Measurements from ENCODE around the gene ABLIM1.

The ABLIM1 gene

GRCh38 chr10:114437473-114438292 lies 220.4 kb downstream of the ABLIM1 start:
- DNase-seq = no peak

- DNase-seq = no peak
Measured at GRCh38 chr10:114436941-114437340, 221.1 kb downstream of the ABLIM1 start.

- no peak for DNase-seq
Measured at GRCh38 chr10:114432566-114433093, 225.4 kb downstream of the ABLIM1 start.

GRCh38 chr10:114431414-114432135 lies 226.5 kb downstream of the ABLIM1 start:
- no peak for DNase-seq

- no peak for DNase-seq
Measured at GRCh38 chr10:114430688-114431413, 227.2 kb downstream of the ABLIM1 start.

GRCh38 chr10:114429581-114430335 lies 228.3 kb downstream of the ABLIM1 start:
- DNase-seq = no peak

- no peak for DNase-seq
Measured at GRCh38 chr10:114427124-114427852, 230.8 kb downstream of the ABLIM1 start.

GRCh38 chr10:114426476-114426875 lies 231.6 kb downstream of the ABLIM1 start:
- DNase-seq = no peak

GRCh38 chr10:114420811-114421485 lies 237.1 kb downstream of the ABLIM1 start:
- no peak for DNase-seq

- DNase-seq = no peak
Measured at GRCh38 chr10:114418109-114418508, 240.0 kb downstream of the ABLIM1 start.

- no peak for DNase-seq
Measured at GRCh38 chr10:114412907-114413797, 244.9 kb downstream of the ABLIM1 start.

- DNase-seq = no peak
Measured at GRCh38 chr10:114408968-114409444, 249.1 kb downstream of the ABLIM1 start.

GRCh38 chr10:114408112-114408967 lies 249.7 kb downstream of the ABLIM1 start:
- no peak for DNase-seq

- DNase-seq = no peak
Measured at GRCh38 chr10:114406455-114406854, 251.6 kb downstream of the ABLIM1 start.

GRCh38 chr10:114405011-114405350 lies 253.1 kb downstream of the ABLIM1 start:
- DNase-seq = no peak

- DNase-seq = no peak
Measured at GRCh38 chr10:114404171-114405010, 253.7 kb downstream of the ABLIM1 start, which contains the start of gene AFAP1L2. Gene AFAP1L2, minus strand, starts transcription at chr10:114404502. Its CDS starts 47 bp downstream, at chr10:114404455.

- DNase-seq = no peak
Measured at GRCh38 chr10:114403541-114404161, 254.4 kb downstream of the ABLIM1 start.
